ENCODE measurements around the gene FAM117B.

GRCh38 chr2:202680512-202680911 lies 45.7 kb downstream of the FAM117B start:
- TF ChIP-seq CTCF (IDR thresholded peaks at IDR 0.05) (no peak), POLR2AphosphoS5 (IDR thresholded peaks at IDR 0.05) (no peak), POLR2A (IDR thresholded peaks at IDR 0.05) (no peak)

All from upper lobe of left lung (tissue), 4 donors.